GM21526 (cell line): ENCODE results near the gene ARMCX6.
A peak's percentile ranks its signal among the peaks of the same experiment; 100 is the strongest.
"Not testable (repeated sequence)": the region's sequence is repeated elsewhere in the genome, so short reads cannot be mapped to it uniquely, and the experiment has no call there.

Source experiments
- ATAC-seq: cut with Tn5 transposase; IDR thresholded peaks from one replicate; pipeline ENCODE4 v1.9.1; 2021; ENCODE audit warnings: moderate library complexity; ENCODE audit not compliant: unreplicated experiment, low FRiP score

The ARMCX6 gene

DNA sequence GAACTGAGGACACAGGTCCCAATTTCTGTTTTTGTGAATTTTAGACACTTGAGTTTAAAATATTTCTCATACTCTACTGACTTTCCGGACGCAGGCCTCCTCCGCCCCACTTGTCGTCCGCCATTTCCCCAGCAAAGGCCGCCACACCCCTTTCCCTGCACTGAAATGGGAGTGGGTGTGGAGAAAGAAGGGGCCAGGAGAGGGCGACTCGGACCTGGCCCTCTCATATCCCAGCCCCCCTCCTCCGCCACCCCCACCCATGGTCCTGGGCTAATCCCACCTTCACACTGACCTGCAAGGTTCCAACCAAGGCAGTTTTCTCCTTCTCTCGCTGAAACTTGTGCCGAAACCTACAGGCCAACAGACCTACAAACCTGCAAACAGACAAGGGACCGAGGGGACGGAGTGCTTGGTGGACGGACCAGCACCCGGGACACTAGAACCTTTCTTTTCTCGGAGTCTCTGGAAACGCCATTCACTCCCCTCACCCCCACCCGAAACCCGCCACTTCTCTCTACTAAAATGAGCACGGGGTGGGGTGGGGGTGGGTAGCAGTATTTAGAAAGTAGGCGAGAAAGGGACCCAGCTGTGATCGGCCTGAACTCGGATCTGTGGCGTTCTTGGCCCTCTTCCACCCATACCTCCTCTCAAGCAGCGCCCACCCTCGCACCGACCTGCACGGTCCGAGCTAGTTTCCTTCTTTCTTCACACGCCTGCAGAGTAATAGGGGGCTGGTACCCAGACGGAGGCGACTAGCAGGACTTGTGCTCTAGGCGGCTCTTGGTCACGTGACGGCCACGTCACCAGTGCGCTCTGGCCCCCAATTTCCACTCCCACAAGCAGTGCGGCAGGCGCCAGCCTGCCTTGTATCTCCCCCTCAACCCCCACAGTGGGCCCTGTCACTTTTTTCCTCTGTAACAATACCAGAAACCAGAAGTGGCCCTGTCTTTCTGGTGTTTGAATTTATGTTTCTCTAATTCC is at the start of gene ARMCX6:
Gene ARMCX6 (minus strand): TSS at position 790 of the 981 bp plus-strand sequence. CDS start 1,380 bp downstream, outside the sequence.
- ATAC-seq, result peak; percentile 92

DNA sequence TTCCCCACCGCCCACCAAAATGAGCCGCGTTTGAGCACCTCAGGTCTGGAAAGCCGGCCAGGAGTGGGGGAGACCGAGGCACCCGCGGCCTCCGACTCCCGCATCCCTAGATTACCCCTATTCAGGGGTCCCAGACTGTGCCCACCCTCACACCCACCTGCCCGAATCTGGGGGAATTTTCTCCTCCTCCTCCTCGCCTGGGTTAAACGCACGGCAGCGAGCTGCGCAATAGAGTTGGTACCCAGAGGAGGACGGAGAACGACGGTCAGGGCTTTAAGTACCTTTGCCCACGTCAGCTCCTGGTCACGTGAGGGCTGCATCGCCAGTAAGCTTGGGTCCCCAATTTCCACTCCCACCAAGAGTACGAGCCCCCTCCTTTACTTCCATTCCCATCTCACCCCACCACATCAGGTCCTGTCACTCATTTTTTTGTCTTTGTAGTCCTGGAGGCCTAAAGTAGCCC is 41.8 kb upstream of the ARMCX6 start, which contains the start of gene ARMCX2:
Gene ARMCX2 (minus strand): TSS at position 250 of the 463 bp plus-strand sequence. CDS start 2,262 bp downstream, outside the sequence.
- no peak for ATAC-seq

DNA sequence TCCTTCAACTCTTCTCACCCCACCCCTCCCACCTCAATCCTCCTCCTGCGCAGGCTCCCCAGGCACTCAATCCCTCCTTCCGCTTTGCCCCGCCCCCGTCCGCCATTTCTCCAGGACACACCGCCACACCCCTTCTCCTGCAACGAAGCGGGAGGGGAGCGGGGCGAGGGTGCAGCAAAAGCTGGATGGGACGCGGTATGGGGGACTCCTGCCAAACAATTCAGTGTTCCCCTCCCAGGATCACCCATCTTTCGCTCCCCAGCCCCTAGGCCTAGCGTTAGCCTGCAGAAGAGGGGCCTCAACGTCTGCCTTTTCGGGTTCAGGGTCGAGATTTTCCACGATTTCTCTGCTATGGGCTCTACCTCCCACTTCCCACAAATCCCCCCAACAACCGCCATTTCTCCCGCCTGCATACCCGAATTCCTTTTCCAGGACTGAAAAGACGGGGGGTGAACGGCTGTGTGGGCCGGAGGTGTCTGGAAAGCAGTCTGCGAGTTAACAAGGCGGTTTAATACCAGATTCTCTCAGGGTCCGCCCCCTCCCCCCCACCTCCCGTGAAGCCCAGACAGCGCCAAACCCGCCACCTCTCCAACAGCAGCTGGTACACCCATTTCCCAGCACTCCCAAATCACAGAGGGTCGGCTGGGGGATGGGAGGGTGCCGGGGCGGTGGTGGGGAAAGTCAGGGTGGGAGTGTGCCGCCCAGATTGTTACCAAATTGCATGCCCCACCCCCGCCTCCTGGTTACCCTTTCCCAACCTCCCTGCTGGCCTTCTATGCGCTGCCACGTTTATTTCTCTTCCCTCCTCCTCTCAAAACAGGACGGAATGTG is 41.1 kb upstream of the ARMCX6 start:
- ATAC-seq, result peak; percentile 63

DNA sequence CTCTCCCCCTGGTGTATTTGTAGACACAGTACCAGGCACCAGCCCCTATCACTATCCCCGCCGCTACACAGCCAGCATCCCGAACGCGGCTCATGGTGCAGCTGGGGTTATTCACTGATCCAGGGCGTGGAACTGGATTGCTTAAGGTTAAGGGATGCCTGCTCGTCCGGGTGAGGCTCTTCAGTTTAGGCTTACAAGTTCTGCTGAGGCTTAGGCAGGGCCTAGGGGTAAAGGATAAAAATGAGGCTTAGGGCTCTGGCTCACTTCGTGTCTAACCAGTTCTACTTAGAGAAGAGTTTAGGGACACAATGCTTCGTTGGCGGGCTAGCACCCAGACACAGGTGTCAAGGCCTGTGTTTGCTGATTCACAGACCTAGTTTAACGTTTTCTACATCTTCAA is 39.7 kb upstream of the ARMCX6 start:
- no peak for ATAC-seq

DNA sequence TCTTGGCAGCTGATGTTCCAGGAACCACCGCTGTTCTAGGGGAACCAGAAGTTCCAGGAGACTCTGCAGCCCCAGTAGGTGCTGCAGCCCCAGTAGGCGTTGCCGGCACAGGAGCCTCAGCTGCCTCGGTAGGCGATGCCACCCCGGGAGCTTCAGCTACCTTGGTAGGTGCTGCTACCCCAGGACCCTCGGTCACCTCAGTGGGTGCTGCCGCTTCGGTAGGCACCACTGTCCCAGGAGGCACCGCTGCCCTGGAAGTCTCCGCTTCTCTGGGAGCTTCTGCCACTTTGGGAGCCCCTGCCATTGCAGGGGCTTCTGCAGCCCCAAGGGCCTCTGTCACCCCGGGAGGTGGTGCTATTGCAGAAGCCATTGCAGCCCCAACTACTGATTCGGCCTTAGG is 39.0 kb upstream of the ARMCX6 start:
- no peak for ATAC-seq

DNA sequence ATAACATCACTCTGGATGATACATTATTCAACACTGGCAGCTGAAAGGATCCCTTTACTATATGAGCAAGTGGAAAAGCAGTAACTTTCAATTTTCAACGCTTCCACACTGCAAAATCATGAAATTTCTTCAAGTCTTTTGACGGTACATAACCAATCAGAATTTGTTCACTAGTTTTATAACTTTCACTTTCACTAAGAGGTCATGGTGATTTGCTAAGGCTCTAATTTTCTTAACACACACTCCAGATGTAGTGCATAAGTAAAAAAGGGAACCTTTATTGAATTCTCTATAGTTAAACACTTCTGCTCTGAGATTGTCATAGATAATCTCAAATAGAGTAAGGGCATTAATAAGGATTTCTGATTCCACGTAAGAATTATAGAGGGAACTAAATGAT is 37.7 kb upstream of the ARMCX6 start:
- no peak for ATAC-seq

DNA sequence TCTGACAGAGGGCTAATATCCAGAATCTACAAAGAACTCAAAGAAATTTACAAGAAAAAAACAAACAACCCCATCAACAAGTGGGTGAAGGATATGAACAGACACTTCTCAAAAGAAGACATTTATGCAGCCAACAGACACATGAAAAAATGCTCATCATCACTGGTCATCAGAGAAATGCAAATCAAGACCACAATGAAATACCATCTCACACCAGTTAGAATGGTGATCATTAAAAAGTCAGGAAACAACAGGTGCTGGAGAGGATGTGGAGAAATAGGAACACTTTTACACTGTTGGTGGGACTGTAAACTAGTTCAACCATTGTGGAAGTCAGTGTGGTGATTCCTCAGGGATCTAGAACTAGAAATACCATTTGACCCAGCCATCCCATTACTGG is 29.9 kb upstream of the ARMCX6 start:
- not testable (repeated sequence) for ATAC-seq

DNA sequence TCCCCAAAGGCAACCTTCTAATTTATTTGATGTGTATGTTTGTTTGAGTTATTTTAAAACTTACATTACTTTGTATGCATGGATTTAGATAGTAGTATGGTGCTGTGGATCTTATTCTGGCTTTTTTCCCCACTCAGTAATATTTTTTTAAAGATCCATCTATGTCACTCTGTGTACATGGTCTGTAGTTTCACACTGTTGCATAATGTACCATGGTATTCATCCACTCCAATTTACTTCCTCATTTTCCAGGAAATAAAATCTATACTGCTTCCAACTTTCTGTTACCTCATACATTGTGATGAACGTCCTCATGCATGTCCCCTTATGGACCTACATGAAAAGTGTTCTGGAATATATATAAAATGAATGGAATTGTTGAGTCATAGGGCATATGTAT is 24.3 kb upstream of the ARMCX6 start:
- ATAC-seq, result no peak

DNA sequence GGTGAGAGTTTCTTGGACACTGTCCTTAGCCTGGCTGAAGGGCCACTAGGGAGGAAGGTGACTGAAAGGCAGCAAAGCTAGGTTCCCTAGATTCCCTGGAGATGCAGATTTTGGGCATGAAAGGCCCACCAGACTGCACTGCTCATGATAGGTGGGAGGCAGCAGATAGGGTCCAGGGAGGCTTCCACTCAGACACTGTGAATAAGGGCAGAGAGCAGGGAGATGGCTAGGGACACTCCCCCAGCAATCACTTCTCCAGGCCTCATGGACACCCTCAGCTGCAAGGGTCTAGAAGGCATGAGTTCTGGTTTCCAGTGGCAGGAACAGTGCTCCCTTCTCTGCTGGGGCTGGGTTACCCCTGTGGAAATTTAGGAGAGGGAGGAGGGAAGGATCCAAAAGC is 21.8 kb upstream of the ARMCX6 start:
- ATAC-seq, result no peak

DNA sequence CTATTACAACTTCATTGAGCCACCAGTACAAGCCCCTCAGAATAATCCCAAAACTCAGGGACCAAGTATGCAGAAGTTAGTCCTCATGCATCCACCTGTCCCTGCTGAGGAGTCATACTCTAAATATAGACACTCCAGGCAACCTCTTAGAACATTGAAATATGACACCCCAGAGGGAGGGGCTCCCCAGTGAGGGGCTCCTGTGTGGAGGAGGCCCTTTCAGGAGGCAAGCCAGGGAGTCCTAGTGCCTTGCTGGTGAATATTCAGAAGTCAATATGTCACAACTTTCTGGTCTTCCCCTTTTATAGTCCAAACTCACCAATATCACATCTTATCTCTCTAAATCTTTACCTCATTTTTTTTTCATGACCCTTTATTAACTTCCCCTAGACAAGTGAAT is 1.6 kb upstream of the ARMCX6 start:
- no peak for ATAC-seq

DNA sequence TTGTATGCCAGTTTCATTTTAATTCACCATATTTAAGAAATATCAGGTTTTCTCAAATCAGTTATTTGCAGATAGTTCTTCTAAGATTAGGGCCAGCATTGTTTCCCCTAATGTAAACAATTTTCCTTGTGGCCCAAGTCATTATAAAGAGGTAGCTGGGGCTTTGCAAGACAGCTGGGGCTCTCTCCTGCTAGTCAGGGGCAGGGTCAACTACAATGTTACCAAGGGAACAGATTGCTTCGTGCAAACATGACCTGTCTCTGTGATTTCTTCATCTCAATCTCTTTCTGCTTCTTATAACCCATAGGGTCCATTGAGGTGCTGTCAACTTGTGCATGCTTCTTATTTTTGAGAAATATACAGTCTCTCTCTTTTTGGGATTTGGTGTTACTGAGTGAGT is 12.1 kb downstream of the ARMCX6 start:
- no peak for ATAC-seq

DNA sequence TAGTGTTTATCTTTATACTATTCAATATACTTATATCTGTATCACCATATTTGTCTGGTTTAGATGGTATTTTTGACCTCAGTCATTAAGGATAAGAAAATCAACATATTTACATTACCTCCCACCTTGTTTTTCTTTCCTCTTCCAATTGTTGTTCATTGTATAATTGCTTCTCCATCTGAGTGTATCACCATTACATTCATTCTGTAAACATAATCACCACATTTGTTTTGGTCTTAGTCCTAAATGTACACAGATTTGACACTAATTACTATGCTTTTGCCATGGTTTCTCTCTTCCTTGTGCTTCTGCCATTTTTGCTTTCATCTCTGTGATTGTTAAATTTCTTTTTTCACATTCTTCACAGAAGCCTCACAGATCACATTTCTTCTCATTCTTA is 12.7 kb downstream of the ARMCX6 start:
- ATAC-seq, result no peak

DNA sequence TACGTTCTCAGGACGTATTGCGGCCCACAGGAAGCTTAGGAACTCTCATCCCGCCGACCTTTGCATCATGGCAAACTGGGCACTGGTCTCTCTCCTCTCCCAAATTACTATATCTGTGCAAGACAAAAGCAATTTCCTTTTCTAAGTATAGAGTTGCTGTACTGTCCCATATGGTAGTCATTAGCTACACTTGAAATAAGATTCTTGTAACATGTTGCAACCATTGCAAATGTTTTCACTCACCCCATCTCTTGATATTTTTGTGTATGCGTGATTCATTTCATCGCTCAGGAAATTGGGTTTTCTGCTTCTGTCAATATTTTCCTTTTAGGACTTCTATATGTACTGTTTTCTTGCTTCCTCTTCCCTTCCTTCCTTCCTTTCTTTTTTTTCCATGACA is 15.7 kb downstream of the ARMCX6 start:
- ATAC-seq, result no peak

DNA sequence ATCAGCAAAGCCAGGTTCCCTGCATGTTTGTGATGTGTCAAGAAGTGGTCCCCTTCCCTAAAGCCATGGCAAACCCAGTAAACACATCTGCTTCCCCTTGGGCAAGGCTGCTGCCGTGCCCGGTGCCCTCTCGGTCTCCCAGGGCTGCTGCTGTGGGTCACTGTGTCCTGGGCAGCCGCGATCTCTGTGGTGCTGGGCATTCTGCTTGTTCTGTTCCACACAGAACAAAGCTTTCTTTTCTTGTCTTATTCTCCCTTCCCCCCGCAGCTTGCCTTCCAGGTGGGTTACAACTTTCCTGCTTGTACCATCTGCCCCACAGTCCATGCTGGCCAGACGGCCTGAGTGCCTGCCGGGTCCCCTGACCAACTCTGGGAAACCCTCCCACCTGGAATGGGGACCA is 18.2 kb downstream of the ARMCX6 start:
- not testable (repeated sequence) for ATAC-seq

DNA sequence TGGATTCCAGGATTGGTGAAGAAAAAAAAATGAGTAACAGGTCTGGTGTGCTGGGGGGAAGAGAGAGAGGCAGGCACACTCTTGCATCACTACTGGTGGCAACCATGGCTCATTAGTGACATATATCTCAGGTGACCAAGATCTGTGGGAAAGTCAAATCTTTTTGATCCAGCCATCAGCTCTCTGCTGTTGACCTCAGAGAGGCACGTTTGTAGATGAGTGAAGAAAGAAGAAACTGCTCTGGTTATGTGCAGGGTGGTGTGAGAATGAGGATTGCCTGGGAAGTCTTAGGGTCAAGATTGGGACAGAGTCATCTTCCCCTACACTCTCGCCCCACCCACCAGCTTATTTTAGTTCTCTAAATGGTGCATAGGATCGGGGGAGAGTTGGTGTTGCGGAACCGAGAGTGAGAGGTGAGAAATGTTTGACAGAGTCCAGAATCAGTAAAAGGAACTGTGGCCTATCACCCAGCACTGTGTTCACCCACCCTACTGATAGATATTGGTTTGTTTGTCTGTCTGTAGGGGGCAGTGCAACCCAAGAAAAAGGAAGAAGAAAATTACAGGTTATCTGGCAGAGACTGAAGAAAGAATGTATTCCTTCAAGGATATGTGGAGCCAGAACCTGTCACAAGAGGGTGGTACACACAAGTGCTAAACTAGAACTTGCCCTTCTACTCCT is 21.9 kb downstream of the ARMCX6 start:
- peak; percentile 99 for ATAC-seq
